ENCODE measurements around the gene NDEL1.

DNA sequence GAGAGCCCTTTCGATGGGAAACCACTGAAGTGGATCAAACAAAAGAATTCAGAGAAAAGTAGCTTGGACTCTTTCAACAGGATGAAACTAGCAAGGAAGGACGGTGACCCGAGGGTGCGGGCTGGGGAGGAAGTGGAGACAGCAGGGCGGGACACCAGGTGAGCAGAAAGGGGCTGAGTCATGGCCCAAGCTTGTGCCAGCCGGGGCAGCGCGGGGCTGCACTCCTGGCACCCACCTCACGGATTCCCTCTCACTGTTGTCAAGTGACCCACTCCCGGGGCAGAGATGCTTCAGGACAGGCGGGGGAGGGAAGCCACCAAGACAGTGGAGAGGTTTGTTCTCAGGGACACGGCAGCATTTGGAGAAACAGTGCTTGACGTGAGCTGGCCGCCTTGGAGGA is 27.3 kb upstream of the NDEL1 start:
- TF ChIP-seq, protein P1, sequence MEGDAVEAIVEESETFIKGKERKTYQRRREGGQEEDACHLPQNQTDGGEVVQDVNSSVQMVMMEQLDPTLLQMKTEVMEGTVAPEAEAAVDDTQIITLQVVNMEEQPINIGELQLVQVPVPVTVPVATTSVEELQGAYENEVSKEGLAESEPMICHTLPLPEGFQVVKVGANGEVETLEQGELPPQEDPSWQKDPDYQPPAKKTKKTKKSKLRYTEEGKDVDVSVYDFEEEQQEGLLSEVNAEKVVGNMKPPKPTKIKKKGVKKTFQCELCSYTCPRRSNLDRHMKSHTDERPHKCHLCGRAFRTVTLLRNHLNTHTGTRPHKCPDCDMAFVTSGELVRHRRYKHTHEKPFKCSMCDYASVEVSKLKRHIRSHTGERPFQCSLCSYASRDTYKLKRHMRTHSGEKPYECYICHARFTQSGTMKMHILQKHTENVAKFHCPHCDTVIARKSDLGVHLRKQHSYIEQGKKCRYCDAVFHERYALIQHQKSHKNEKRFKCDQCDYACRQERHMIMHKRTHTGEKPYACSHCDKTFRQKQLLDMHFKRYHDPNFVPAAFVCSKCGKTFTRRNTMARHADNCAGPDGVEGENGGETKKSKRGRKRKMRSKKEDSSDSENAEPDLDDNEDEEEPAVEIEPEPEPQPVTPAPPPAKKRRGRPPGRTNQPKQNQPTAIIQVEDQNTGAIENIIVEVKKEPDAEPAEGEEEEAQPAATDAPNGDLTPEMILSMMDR (IDR thresholded peaks at IDR 0.05 in 4 of 5, conservative IDR thresholded peaks at IDR 0.05 in 1 of 5) = no peak
- TF ChIP-seq POLR2A (IDR thresholded peaks at IDR 0.05) = no peak
